Mesodermal cell (in vitro differentiated cells): ENCODE data around the gene CFAP90. TPM values are rescaled to one million over a fixed set of nuclear protein-coding genes. Genes with fewer than 3 reads are reported as not detected.
A peak's percentile ranks its signal among the peaks of the same experiment; 100 is the strongest.

Experiments used
- H3K27ac ChIP-seq: 2 replicates; pipeline ENCODE4 v1.7.0; 2013; ENCODE audit warnings: mild to moderate bottlenecking, low read depth, low read length, moderate library complexity; ENCODE audit not compliant: severe bottlenecking
- H3K36me3 ChIP-seq: 2 replicates; pipeline ENCODE4 v1.7.1; 2013; ENCODE audit warnings: mild to moderate bottlenecking, low read length, moderate library complexity; ENCODE audit not compliant: control insufficient read depth, insufficient read depth
- H3K4me1 ChIP-seq: one replicate; pipeline ENCODE4 v1.7.1; 2013; ENCODE audit warnings: mild to moderate bottlenecking, low read length; ENCODE audit not compliant: insufficient read depth, control insufficient read depth, poor library complexity, severe bottlenecking
- H3K4me3 ChIP-seq: 2 replicates; pipeline ENCODE4 v1.7.0; 2013; ENCODE audit warnings: low read length, control low read depth, mild to moderate bottlenecking; ENCODE audit not compliant: insufficient read depth, poor library complexity, severe bottlenecking; ENCODE audit errors: extremely low read depth
- H3K9me3 ChIP-seq: 2 replicates; pipeline ENCODE4 v1.7.1; 2013; ENCODE audit warnings: mild to moderate bottlenecking, low read length, moderate library complexity; ENCODE audit not compliant: control insufficient read depth
- WGBS, 2 experiments: methylation state at CpG; one replicate each; pipeline ENCODE4 v1.1.5; 2013; ENCODE audit warnings: missing lambda C conversion rate in 2 of 2; ENCODE audit not compliant: insufficient coverage in 2 of 2; 5-methylcytosine and 5-hydroxymethylcytosine counted together
- polyA plus RNA-seq, 2 experiments: library from polyadenylated mRNA; stranded (reverse); fragments of 50-300 nt; gene quantifications; one replicate each; pipeline ENCODE4 v1.2.3, GENCODE V29; 2013

CFAP90 gene, protein sequence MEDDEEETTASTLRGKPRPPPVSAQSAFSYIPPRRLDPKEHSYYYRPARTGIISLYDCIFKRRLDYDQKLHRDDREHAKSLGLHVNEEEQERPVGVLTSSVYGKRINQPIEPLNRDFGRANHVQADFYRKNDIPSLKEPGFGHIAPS
- 0.18 TPM for polyA plus RNA-seq (2013, experiment 1 of 2)
- 0.30 TPM for polyA plus RNA-seq (2013, experiment 2 of 2)

DNA sequence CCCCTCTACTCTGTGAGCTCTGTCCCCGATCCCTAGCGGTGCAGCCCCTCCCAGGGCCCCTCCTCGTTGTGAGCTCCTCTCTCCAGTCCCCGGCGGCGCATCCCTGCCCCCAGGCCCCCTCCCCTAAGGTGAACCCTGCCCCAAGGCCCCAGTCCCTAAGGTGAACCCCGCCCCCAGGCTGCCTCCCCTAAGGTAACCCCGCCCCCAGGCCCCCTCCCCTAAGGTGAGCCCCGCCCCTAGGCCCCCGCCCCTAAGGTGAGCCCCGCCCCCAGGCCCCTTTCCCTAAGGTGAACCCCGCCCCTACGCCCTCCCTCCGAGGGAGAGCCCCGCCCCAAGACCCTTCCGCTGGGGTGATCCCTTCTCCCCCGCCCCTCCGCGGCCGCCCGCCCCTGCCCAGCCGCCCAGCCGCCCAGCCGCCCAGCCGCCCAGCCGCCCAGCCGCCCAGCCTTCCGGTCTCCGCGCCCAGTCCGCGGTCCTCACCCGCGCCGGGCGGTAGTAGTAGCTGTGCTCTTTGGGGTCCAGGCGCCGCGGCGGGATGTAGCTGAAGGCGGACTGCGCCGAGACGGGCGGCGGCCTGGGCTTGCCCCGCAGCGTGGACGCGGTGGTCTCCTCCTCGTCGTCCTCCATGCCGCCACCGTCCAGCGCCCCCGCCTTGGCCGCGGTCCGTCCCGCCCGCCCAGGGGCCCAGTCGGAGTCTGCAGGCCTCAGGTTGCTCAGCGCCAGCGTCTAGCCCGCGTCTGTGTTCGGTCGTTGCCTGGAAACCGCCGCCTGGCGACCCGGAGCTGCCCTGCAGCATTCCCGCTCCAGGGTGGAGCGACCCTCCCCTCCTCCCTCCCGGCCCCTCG lies at the start of gene CFAP90:
Gene CFAP90 (minus strand): TSS at position 739 of the 845 bp plus-strand sequence. CDS start 112 bp downstream, at position 627.
- H3K4me3 ChIP-seq: peak within 1 kb of the TSS; percentile 47
- WGBS, 2 experiments: 1% methylated on average over 42 to 47 of the region's 76 CpGs
- H3K9me3 ChIP-seq: no peaks in the 10 kb centered on the region
- peaks cover 2% of the 10 kb centered on the region for H3K4me1 ChIP-seq
- H3K27ac ChIP-seq: peak within 1 kb of the TSS; percentile 84
- H3K36me3 ChIP-seq: no peaks in the 10 kb centered on the region

DNA sequence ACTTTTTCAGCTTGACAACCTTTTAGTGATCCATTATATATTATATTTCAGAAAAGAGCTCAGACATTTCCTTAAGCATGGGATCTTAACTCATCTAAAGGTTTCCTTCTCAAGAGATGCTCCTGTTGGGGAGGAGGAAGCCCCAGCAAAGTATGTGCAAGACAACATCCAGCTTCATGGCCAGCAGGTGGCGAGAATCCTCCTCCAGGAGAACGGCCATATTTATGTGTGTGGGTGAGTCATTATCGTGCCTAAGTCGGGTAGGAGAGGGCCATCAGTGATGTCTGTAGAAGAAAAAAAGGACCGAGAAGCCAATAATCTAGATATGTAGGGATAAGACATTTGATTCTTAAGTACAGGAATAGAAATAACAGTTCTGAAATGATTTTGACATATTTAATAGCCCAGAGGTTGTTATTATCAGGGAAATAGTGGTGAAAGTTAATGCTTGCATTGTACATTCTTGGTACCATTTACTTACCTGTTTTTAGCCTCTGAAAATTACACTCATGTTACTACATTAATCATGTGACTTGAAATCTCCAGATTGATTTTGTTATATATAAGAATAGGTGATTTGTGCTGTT lies 46.2 kb upstream of the CFAP90 start:
- no peak overlapping the region for H3K27ac ChIP-seq
- peaks cover 83% of the 10 kb centered on the region for H3K36me3 ChIP-seq

DNA sequence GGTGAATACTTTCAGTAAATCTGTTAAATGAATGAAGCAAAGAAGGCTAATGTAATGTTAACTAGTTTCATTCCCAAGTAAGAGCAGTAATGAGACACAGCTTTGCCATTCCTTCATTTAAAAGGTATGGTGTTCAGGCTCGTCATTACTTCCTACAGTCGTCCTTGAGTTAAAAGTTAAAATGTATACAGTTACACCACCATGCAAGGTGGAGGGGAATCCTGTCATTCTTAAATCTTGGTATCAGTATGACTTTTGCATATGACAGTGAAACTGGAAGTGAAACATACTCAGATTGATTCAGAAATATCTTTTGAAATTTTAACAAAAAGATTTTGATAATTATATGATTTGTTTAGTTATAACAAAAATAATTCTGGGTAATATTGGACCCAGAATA lies 43.9 kb upstream of the CFAP90 start:
- Histone ChIP-seq H3K36me3 (peaks cover 83% of the 10 kb centered on the region), H3K4me3 (no peak overlapping the region), H3K27ac (no peak overlapping the region), H3K4me1 (no peaks in the 10 kb centered on the region), H3K9me3 (no peaks in the 10 kb centered on the region)
- 80% methylated on average over 1 of the region's 2 CpGs for WGBS, 2 experiments

More for the DNA sequence above, 46.2 kb upstream of the CFAP90 start:
- H3K9me3 ChIP-seq: no peaks in the 10 kb centered on the region
- H3K4me1 ChIP-seq: no peaks in the 10 kb centered on the region
- H3K4me3 ChIP-seq: no peak overlapping the region
- 74 to 77% methylated on average over 5 of the region's 5 CpGs for WGBS, 2 experiments

DNA sequence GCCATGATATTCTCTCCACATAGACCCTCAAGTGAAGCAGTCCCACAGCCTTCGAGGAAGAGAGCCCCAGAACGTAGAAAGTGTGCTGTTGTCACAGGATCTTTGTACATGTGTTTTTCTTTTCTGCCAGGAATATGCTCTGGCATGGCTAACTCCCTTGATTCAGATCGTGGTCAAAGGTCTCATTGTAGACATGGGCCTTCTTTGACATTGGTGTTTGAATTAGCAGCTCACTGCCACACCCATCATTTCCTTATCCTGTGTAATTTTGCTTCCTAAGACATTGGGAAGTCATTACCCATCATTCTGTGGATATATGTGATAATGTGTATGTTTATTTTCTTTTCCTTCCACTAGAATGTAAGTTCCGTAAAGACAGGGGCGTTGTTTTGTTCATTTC lies 43.5 kb upstream of the CFAP90 start:
- peaks cover 83% of the 10 kb centered on the region for H3K36me3 ChIP-seq
- no peak overlapping the region for H3K4me3 ChIP-seq
- 100% methylated on average over 1 to 3 of the region's 5 CpGs for WGBS, 2 experiments
- no peak overlapping the region for H3K27ac ChIP-seq
- H3K9me3 ChIP-seq: no peaks in the 10 kb centered on the region
- H3K4me1 ChIP-seq: no peaks in the 10 kb centered on the region

DNA sequence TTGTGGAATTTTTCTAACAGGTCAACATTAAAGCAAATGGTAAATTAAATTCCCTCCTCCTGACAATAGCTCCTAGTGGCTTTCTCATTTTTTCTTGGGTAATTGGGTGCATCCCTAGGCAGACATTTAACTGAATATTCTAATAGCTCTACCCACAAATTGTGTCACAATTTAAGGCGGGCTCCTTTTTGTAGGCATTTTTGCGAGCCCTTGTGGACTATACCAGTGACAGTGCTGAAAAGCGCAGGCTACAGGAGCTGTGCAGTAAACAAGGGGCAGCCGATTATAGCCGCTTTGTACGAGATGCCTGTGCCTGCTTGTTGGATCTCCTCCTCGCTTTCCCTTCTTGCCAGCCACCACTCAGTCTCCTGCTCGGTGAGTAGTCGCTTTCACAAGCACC lies 38.0 kb upstream of the CFAP90 start:
- H3K4me3 ChIP-seq: no peak overlapping the region
- WGBS, 2 experiments: 89 to 100% methylated on average over 6 to 9 of the region's 9 CpGs
- H3K9me3 ChIP-seq: no peaks in the 10 kb centered on the region
- no peak overlapping the region for H3K27ac ChIP-seq
- no peaks in the 10 kb centered on the region for H3K4me1 ChIP-seq
- peaks cover 67% of the 10 kb centered on the region for H3K36me3 ChIP-seq

DNA sequence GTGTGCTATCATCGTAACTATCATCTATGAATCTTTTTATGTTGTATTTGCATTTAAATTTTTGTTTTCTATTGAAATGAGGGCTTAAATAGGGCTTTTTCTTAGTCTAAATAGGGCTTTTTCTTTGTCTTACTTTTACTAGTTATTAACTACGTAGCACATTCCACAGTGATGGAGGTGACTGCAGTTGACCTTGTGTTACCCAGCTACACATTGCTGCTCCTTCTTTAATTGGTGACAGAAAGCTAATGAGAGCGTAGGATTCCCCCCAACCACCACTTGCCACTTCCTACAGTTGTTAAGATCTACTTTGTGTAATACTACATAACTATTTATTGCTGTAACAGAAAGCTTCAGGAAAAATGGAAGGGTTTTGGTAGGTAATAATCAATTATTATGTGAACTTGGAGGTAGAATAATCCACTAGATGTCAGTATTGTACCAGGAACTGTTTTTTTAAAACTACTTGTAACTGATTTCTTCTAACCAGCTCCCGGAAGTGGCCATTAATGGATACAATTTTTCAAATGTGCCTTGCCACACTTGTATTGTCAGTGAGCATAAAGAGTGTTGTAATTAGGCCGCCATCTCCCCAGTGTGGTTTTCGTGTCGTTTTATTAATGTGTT lies 36.0 kb upstream of the CFAP90 start:
- H3K36me3 ChIP-seq: peaks cover 66% of the 10 kb centered on the region
- 100% methylated on average over 1 of the region's 7 CpGs; no CpG with 5 or more reads in 1 of the 2 experiments for WGBS, 2 experiments
- H3K4me3 ChIP-seq: no peak overlapping the region
- H3K4me1 ChIP-seq: no peaks in the 10 kb centered on the region
- no peak overlapping the region for H3K27ac ChIP-seq
- H3K9me3 ChIP-seq: no peaks in the 10 kb centered on the region

DNA sequence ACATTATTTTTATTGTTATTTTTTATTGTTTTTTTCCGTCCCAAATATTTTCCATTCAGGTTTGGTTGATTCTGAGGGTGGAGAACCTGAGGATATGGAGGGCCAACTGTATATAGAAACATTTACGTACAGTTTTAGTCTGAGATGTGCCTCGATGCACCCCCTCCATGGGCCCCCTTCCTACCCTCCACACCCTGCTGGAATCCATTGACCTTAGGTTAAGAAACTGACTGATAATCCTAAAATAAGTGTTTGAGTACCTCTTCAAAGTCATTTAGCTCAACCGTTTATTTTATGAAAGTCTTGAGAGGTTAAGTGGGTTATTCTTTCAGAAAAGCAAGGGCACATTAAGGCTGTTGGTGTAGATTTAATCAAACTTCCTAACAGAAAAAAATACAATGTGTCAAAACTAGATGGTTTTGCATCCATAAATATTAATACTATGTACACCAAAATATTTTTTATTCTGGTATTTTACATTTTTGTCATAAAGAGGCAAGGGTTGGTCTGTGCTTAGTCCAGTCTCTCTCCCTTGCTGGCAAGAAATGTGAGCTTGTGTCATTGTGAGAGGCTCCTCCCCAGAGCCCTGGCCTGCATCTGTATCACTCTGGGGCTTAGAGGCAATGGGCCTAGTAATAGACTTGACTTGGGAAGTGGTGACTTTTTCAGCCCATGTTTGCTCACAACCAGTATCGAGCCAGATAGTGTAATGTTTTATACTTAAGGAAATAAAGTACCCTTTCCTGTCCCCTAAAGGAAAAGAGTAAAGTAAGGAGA lies 33.7 kb upstream of the CFAP90 start:
- WGBS, 2 experiments: 100% methylated on average over 2 of the region's 5 CpGs; no CpG with 5 or more reads in 1 of the 2 experiments
- Histone ChIP-seq H3K9me3 (no peaks in the 10 kb centered on the region), H3K36me3 (peaks cover 74% of the 10 kb centered on the region), H3K4me1 (no peaks in the 10 kb centered on the region), H3K27ac (no peak overlapping the region), H3K4me3 (no peak overlapping the region)

DNA sequence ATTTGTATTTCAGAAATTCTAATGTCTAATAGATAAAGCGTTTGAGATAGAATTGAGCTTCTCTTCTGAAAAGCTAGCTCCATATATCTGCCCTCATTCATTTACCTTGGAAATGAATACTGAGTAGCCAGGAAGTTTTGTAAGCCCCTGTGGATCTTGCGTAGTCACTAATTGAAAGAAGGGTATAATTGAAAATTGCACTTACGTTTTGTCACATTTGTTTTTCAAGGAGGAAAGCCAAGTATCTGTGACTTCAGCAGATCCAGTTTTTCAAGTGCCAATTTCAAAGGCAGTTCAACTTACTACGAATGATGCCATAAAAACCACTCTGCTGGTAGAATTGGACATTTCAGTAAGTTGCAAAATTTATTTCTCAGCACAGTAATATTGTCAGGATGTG lies 32.0 kb upstream of the CFAP90 start:
- H3K4me1 ChIP-seq: no peaks in the 10 kb centered on the region
- no peaks in the 10 kb centered on the region for H3K9me3 ChIP-seq
- peaks cover 76% of the 10 kb centered on the region for H3K36me3 ChIP-seq
- H3K27ac ChIP-seq: no peak overlapping the region
- 92 to 100% methylated on average over 2 to 3 of the region's 4 CpGs for WGBS, 2 experiments
- no peak overlapping the region for H3K4me3 ChIP-seq

DNA sequence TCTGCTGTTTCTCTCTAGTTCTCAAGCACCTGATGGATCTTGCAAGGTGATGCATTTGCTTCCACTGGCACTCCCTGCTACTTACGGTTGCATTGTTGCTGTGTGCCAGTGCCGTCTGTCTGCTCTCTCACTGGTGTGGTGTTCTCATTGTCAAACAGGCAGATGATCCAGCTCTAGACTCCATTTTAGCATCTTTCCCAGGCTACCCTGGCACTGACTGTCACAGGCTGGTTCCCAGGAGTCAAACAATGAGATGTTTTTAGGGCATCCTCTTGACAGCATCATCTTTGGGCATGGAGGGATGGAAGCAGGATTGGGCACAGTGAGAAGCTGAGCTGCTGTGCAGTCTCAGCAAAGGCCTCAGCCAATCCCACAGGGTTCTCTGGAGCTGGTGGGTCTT lies 30.9 kb upstream of the CFAP90 start:
- no peak overlapping the region for H3K27ac ChIP-seq
- no peaks in the 10 kb centered on the region for H3K4me1 ChIP-seq
- H3K4me3 ChIP-seq: no peak overlapping the region
- WGBS, 2 experiments: 94 to 100% methylated on average over 2 of the region's 2 CpGs
- H3K9me3 ChIP-seq: no peaks in the 10 kb centered on the region
- H3K36me3 ChIP-seq: peaks cover 85% of the 10 kb centered on the region

DNA sequence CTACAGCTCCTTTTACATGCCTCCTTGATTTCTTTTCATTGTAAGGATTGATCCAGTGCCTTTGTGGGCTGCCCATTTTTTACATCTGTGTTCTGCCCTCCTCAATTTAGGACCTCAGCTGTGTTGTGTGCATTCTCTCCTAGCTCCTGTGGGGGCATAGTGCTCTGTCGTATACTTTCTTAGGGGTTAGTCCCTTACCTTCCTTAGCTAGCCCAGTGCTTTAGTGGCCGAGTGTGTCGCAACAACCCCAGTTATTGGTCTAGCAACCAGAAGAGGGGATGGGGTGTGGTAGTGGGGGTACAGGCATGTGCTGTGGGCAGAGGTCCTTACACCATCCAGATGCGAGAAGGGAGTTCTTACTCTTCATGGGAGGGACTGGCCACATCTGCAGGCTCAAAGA lies 30.2 kb upstream of the CFAP90 start:
- H3K4me3 ChIP-seq: no peak overlapping the region
- H3K9me3 ChIP-seq: no peaks in the 10 kb centered on the region
- no peak overlapping the region for H3K27ac ChIP-seq
- H3K4me1 ChIP-seq: no peaks in the 10 kb centered on the region
- 88 to 89% methylated on average over 1 to 4 of the region's 4 CpGs for WGBS, 2 experiments
- peaks cover 89% of the 10 kb centered on the region for H3K36me3 ChIP-seq
